GM12872 (cell line): ENCODE measurements around the gene KIAA0825.

Experiments used
- TF ChIP-seq, protein P1 (sequence below): IDR thresholded peaks from 3 replicates; pipeline ENCODE4 v1.5.1; 2011; ENCODE audit warnings: low read depth, mild to moderate bottlenecking, low read length, moderate library complexity; ENCODE audit not compliant: insufficient read depth

The KIAA0825 gene

DNA sequence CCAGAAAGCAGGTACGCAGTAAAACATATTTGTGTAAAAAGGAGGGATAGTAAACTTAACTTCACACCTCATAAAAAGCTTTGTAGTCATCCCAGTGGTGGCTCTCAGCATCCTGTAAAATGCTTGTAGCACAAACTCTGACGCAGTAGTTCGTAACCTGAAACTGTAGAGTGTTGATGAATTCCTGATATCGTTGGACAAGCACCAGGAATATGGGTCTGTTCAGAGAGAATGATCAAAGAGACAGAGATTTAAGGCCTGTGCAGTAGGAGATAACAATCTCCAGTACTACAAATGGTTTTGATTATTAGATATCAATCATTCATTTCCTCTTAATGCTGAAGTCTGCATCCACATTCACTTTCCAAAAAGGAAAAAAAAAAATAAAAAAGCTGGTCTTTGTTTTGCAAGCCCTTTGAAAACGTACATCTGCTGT, 148.5 kb downstream of the KIAA0825 start:
- TF ChIP-seq, protein P1, sequence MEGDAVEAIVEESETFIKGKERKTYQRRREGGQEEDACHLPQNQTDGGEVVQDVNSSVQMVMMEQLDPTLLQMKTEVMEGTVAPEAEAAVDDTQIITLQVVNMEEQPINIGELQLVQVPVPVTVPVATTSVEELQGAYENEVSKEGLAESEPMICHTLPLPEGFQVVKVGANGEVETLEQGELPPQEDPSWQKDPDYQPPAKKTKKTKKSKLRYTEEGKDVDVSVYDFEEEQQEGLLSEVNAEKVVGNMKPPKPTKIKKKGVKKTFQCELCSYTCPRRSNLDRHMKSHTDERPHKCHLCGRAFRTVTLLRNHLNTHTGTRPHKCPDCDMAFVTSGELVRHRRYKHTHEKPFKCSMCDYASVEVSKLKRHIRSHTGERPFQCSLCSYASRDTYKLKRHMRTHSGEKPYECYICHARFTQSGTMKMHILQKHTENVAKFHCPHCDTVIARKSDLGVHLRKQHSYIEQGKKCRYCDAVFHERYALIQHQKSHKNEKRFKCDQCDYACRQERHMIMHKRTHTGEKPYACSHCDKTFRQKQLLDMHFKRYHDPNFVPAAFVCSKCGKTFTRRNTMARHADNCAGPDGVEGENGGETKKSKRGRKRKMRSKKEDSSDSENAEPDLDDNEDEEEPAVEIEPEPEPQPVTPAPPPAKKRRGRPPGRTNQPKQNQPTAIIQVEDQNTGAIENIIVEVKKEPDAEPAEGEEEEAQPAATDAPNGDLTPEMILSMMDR, result no peak

DNA sequence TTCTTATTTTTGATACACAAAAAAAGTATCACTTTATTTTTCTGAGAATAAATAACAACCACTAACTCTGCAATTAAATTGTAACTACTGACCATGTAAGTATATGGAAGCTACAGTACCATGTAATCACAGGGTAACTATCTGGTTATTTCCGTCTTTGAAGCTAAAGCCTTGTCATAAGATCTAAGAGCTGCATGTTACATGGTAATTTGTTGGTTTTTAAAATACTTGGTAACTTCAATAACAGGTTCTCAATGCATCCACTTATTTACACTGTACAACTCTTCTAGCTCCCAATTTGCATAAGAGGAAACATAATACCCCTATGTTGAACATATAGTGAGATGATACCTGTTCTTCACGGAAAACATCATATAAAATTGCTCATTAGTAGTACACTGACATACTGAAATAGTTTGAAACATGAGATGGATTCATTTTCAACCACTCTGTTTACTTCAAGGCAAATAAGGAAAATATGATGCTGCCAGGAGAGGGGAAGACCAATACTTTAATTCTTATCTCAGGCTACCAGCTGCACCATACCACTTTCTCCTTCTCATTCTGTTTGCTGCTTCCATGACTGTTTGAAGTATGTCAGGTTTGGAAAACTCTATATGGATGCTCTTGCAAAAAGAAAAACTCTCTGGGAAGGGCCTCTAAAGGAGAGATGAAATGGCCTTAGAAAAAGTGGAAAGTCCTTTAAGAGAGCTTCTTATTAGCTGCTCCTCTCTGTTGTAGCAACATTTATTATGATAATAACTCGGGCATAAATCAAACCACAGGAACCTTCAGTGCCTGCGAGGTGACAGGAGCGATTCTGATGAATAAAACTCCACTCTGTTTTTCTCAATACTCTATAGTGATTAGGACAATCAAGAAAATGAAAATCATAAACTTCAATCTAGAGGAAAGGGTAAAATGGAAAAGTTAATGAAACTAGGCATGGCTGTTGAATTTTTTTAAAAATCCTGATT, 150.2 kb downstream of the KIAA0825 start:
- TF ChIP-seq, protein P1, result no peak

DNA sequence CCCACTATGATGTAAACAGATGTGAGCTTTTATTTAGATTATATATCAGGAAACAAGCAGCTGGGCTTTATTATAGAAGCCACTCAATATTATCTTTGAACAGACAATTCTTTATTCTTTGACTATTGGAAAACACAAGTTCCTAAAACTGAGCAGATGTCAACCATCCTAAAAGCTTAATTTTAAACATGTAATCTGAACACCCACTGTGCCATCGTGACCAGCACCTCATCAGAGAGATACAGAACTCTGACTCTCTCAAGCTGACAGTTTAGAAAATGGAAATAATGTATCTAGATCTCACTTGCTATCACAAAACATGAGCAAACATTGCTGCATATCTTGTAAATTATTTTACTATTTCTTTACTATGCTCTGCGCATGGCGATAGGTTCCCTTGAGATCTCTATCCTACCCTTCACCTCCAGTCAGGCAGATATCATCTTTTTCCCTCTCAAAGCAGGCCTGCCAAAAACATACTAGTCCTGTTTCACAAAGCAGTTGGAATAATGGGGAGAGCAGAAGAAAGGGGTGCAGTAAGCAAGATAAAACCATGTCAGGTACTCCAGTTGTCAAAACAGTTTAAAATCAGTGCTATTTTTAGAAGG, 151.0 kb downstream of the KIAA0825 start:
- TF ChIP-seq, protein P1, result no peak

DNA sequence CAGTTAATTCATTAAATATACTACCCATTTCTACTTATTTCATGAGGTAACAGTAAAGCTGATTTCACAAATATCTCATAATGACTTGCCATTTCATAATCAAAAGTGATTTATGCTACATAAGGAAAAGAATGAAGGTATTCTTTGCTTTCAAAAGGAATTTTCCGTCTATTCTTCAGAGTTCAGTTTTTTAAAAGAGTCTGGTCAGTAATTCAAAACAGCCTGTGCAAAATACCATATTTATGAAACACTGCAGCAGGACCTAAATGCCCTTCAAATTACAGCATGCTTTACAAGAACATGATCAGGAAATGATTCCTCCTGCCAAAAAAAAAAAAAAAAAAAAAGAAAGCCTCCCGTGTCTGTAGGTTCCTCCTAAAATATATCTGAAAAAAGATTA, 154.7 kb downstream of the KIAA0825 start:
- TF ChIP-seq, protein P1, result no peak

DNA sequence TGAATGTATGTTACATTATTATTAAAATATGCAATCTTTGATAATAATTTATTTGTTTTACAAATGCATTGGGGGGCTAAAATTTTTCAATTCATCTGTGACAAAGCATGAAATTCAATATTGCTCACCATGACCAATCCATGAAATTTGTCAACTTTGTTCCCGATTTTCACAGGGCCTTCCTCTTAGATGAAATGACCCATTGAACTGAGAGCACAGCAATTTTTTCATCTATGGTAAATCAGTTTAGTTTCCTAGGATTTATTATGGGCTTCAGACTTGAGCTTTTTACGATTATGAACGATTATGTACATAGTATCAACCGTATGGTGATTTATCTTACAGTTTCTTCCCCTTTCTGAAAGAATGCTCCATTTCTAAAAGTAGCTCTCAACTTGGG, 157.3 kb downstream of the KIAA0825 start:
- TF ChIP-seq, protein P1, result no peak

DNA sequence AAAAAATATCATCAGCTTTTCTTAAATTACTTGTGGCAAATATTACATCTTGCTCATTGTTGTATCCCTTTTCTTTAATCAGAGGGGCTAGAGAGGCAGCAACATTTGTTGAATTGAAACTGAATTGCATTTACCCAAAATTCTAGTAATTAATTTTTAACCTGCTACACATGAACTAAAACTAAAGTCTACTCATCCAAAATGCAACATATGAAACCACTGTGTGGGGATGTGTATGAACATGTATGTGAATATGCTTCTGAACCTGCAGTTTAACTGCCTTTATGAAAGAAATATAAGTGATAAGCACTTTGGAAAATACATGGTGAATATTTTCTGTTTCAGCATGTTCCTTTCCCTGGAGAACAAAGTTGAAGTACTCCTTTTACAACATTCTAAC, 158.5 kb downstream of the KIAA0825 start:
- TF ChIP-seq, protein P1, result no peak

DNA sequence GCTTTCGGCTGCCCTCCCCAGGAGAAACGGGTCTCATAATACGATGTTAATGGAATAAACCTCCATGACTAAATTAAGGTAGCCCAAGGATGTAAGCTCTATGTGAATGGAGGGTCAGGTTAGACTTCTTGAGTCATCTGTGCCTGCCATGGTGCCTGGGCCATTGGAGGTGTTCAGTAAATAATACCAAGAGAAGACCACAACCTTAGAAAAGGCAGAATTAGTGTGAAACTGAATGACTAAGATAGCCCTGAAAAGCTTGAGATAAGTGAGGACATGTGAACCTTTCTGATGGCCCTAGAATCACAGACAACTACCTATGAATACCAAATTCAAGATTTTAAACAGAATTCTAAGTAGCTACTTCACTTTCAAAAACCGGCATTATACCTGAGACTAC, 160.6 kb downstream of the KIAA0825 start:
- TF ChIP-seq, protein P1, result no peak
